H9 (cell line): Measurements from ENCODE around the gene COL28A1. TPM values are rescaled to one million over a fixed set of nuclear protein-coding genes. Genes with fewer than 3 reads are reported as not detected.

Source experiments
- DNase-seq: peaks from one replicate; pipeline ENCODE4 v3.0.0-alpha.2; 2017
- H2AFZ ChIP-seq: one replicate; pipeline ENCODE4 v1.6.1; 2013; ENCODE audit warnings: mild to moderate bottlenecking, low read length, control low read depth, moderate library complexity
- H2AK5ac ChIP-seq: 2 replicates; pipeline ENCODE4 v1.6.1; 2013; ENCODE audit warnings: low read length, control low read depth, mixed read lengths; ENCODE audit not compliant: insufficient read length
- H2BK120ac ChIP-seq: one replicate; pipeline ENCODE4 v1.6.1; 2013; ENCODE audit warnings: low read depth, mild to moderate bottlenecking, low read length, control low read depth, inconsistent platforms; ENCODE audit not compliant: poor library complexity, severe bottlenecking
- H2BK12ac ChIP-seq: 2 replicates; pipeline ENCODE4 v1.6.1; 2013; ENCODE audit warnings: low read length, control low read depth, mixed read lengths, low read depth; ENCODE audit not compliant: insufficient read length
- H2BK15ac ChIP-seq: 2 replicates; pipeline ENCODE4 v1.6.1; 2013; ENCODE audit warnings: low read depth, low read length, control low read depth
- H2BK20ac ChIP-seq: one replicate; pipeline ENCODE4 v1.6.1; 2013; ENCODE audit warnings: low read depth, mild to moderate bottlenecking, low read length, control low read depth, inconsistent platforms; ENCODE audit not compliant: poor library complexity, severe bottlenecking
- H2BK5ac ChIP-seq: 2 replicates; pipeline ENCODE4 v1.6.1; 2013; ENCODE audit warnings: low read length, control low read depth, mixed read lengths; ENCODE audit not compliant: insufficient read length
- H3K14ac ChIP-seq: 2 replicates; pipeline ENCODE4 v1.6.1; 2013; ENCODE audit warnings: low read length, control low read depth; ENCODE audit not compliant: insufficient read depth
- H3K18ac ChIP-seq: 2 replicates; pipeline ENCODE4 v1.6.1; 2013; ENCODE audit warnings: low read depth, mild to moderate bottlenecking, mixed read lengths, low read length, control low read depth; ENCODE audit not compliant: insufficient read length
- H3K23ac ChIP-seq: 2 replicates; pipeline ENCODE4 v1.6.1; 2013; ENCODE audit warnings: low read length, control low read depth, mixed read lengths, low read depth; ENCODE audit not compliant: insufficient read length
- H3K23me2 ChIP-seq: 2 replicates; pipeline ENCODE4 v1.6.1; 2013; ENCODE audit warnings: low read depth, mild to moderate bottlenecking, mixed read lengths, low read length, control low read depth; ENCODE audit not compliant: insufficient read length, poor library complexity, severe bottlenecking
- H3K27ac ChIP-seq: 2 replicates; pipeline ENCODE4 v1.5.1; 2013; ENCODE audit warnings: low read length, control low read depth, mixed read lengths, low read depth; ENCODE audit not compliant: insufficient read length
- H3K27me3 ChIP-seq: 2 replicates; pipeline ENCODE4 v1.6.1; 2013; ENCODE audit warnings: low read length, control low read depth, inconsistent platforms; ENCODE audit not compliant: insufficient read depth
- H3K4ac ChIP-seq: 2 replicates; pipeline ENCODE4 v1.6.1; 2013; ENCODE audit warnings: low read depth, mild to moderate bottlenecking, control low read depth, inconsistent platforms, low read length, moderate library complexity
- H3K4me1 ChIP-seq: 2 replicates; pipeline ENCODE4 v1.6.1; 2013; ENCODE audit warnings: low read length, control low read depth, inconsistent platforms; ENCODE audit not compliant: insufficient read depth
- H3K4me2 ChIP-seq: 2 replicates; pipeline ENCODE4 v1.6.1; 2013; ENCODE audit warnings: low read length, control low read depth, mixed read lengths; ENCODE audit not compliant: insufficient read length, insufficient read depth
- H3K56ac ChIP-seq: 2 replicates; pipeline ENCODE4 v1.6.1; 2013; ENCODE audit warnings: low read depth, mild to moderate bottlenecking, mixed read lengths, low read length, control low read depth; ENCODE audit not compliant: insufficient read length
- H3K79me1 ChIP-seq: 2 replicates; pipeline ENCODE4 v1.6.1; 2013; ENCODE audit warnings: low read depth, mild to moderate bottlenecking, moderate library complexity, low read length, control low read depth, inconsistent platforms; ENCODE audit not compliant: insufficient read depth, poor library complexity, severe bottlenecking
- H3K79me2 ChIP-seq: 2 replicates; pipeline ENCODE4 v1.6.1; 2013; ENCODE audit warnings: low read length, control low read depth, inconsistent platforms; ENCODE audit not compliant: insufficient read depth
- H3K9ac ChIP-seq: 2 replicates; pipeline ENCODE4 v1.6.1; 2013; ENCODE audit warnings: low read length, control low read depth, mixed read lengths; ENCODE audit not compliant: insufficient read length; ENCODE audit errors: extremely low read depth
- H3K9me3 ChIP-seq: one replicate; pipeline ENCODE4 v1.6.1; 2013; ENCODE audit warnings: low read depth, low read length, inconsistent platforms; ENCODE audit not compliant: control insufficient read depth
- H3T11ph ChIP-seq: one replicate; pipeline ENCODE4 v1.6.1; 2013; ENCODE audit warnings: mild to moderate bottlenecking, low read length, control low read depth, inconsistent platforms
- H4K20me1 ChIP-seq: one replicate; pipeline ENCODE4 v1.6.1; 2013; ENCODE audit not compliant: control insufficient read depth, insufficient read length, insufficient read depth
- H4K5ac ChIP-seq: 2 replicates; pipeline ENCODE4 v1.6.1; 2013; ENCODE audit warnings: low read depth, mild to moderate bottlenecking, mixed read lengths, low read length, control low read depth; ENCODE audit not compliant: insufficient read length
- H4K8ac ChIP-seq: replicated peaks from 2 replicates; pipeline ENCODE4 v1.6.1; 2013; ENCODE audit warnings: low read length, control low read depth, mixed read lengths, low read depth; ENCODE audit not compliant: insufficient read length
- H4K91ac ChIP-seq: 2 replicates; pipeline ENCODE4 v1.6.1; 2013; ENCODE audit warnings: low read depth, mild to moderate bottlenecking, moderate library complexity, mixed read lengths, low read length, control low read depth; ENCODE audit not compliant: insufficient read length
- H3K27ac Mint-ChIP-seq, 3 experiments: 2 replicates in 2 of 3; 3 replicates in 1 of 3; pipeline ENCODE4 v1.8.0; 2020 to 2021; ENCODE audit warnings: mixed read lengths in 3 of 3, mild to moderate bottlenecking in 1 of 3, moderate library complexity in 1 of 3
- H3K27me3 Mint-ChIP-seq: 2 replicates; pipeline ENCODE4 v1.8.0; 2021; ENCODE audit warnings: low read depth, mild to moderate bottlenecking, moderate library complexity, mixed read lengths
- H3K36me3 Mint-ChIP-seq, 3 experiments: 2 replicates in 2 of 3; 3 replicates in 1 of 3; pipeline ENCODE4 v1.8.0; 2020 to 2021; ENCODE audit warnings: low read depth in 3 of 3, mixed read lengths in 3 of 3; ENCODE audit not compliant: insufficient read depth in 1 of 3
- H3K4me1 Mint-ChIP-seq, 2 experiments: 2 replicates each; pipeline ENCODE4 v1.8.0; 2020; ENCODE audit warnings: mixed read lengths in 2 of 2
- H3K4me3 Mint-ChIP-seq, 2 experiments: 2 replicates in 1 of 2; 3 replicates in 1 of 2; pipeline ENCODE4 v1.8.0; 2020 to 2021; ENCODE audit warnings: mild to moderate bottlenecking in 2 of 2, mixed read lengths in 2 of 2, moderate library complexity in 1 of 2
- H3K9me3 Mint-ChIP-seq, 2 experiments: 2 replicates in 1 of 2; 3 replicates in 1 of 2; pipeline ENCODE4 v1.8.0; 2020; ENCODE audit warnings: mild to moderate bottlenecking in 2 of 2, mixed read lengths in 2 of 2, moderate library complexity in 1 of 2
- CTCF ChIP-seq: fragments of 200-600 bp; sonication (generic); conservative IDR thresholded peaks from 3 replicates; pipeline ENCODE4 v1.8.0; 2021; ENCODE audit warnings: antibody characterized with exemption, mild to moderate bottlenecking
- WGBS: extraction: QIAGEN DNeasy Blood & Tissue Kit; methylation state at CpG from one replicate; pipeline ENCODE4 v1.1.7; 2013; ENCODE audit warnings: missing lambda C conversion rate, low lambda C conversion rate, mixed read lengths; ENCODE audit not compliant: insufficient read length; ENCODE audit errors: extremely low coverage; 5-methylcytosine and 5-hydroxymethylcytosine counted together
- total RNA-seq: library from RNA; stranded (reverse); gene quantifications from 2 replicates; pipeline ENCODE4 v1.2.1, GENCODE V29; 2021

COL28A1 gene
- total RNA-seq, 1 experiment from 2014 or later = 0.66 TPM

DNA sequence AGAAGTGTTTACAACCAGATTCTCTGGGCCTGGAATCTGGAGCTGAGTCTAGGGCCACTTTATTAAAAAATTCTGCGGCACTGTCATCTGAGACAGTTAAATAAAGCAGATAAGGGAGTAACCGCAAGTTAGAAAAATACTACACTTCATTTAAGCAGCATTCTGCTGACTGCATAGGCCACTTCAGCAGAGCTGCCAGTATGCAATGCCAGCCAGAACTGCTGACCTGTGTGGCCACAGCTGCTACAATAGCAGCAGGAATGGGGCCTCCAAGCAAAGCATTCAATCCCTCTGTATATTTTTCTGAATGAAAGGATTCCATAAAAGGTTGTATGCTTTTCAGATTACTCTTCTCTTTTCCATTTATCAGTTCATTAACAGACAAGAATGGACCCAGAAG lies 136.0 kb downstream of the COL28A1 start:
- Histone ChIP-seq H3K4me2 (no peak overlapping the region), H2BK12ac (no peak overlapping the region), H3K56ac (no peak overlapping the region), H3K27ac (no peak overlapping the region), H3K18ac (no peak overlapping the region), H2BK120ac (no peak overlapping the region), H2BK5ac (no peak overlapping the region), H3K14ac (no peak overlapping the region), H4K91ac (no peak overlapping the region), H3K23ac (no peak overlapping the region), H3K79me1 (no peaks in the 10 kb centered on the region), H3K4ac (no peak overlapping the region), H4K8ac (no peak overlapping the region), H4K5ac (no peak overlapping the region), H3K9ac (no peak overlapping the region), H2AK5ac (no peak overlapping the region), H4K20me1 (no peaks in the 10 kb centered on the region), H2AFZ (no peak overlapping the region), H3T11ph (no peak overlapping the region), H3K23me2 (no peaks in the 10 kb centered on the region), H2BK20ac (no peak overlapping the region), H3K9me3 (no peaks in the 10 kb centered on the region), H3K27me3 (no peaks in the 10 kb centered on the region), H2BK15ac (no peak overlapping the region), H3K79me2 (no peaks in the 10 kb centered on the region), H3K4me1 (no peaks in the 10 kb centered on the region)
- H3K36me3 Mint-ChIP-seq = no peaks in the 10 kb centered on the region
- TF ChIP-seq CTCF = no peak
- WGBS = no CpG with 5 or more reads among the region's 2 CpGs
- 0 out of 5 replicates have a peak, but pooled peaks cover 0 to 2% of the 10 kb centered on the region in 2 experiments for H3K9me3 Mint-ChIP-seq
- H3K4me1 Mint-ChIP-seq = peaks cover 7 to 8% of the 10 kb centered on the region in 2 experiments
- no peak overlapping the region for H3K4me3 Mint-ChIP-seq
- DNase-seq = no peak
- no peak overlapping the region for H3K27ac Mint-ChIP-seq
- no peaks in the 10 kb centered on the region for H3K27me3 Mint-ChIP-seq
